Tibial nerve (tissue), 4 donors: Measurements from ENCODE around the gene KLF8.

ENCODE experiments used
- CTCF ChIP-seq, 5 experiments: fragments of 200-600 bp in 3 of 5; fragments of 450-650 bp in 2 of 5; sonication (generic) in 3 of 5; IDR thresholded peaks; one replicate each; pipeline ENCODE4 v1.5.1; 2016 to 2019; ENCODE audit warnings: antibody characterized with exemption in 5 of 5, mild to moderate bottlenecking in 3 of 5, moderate library complexity in 2 of 5
- EP300 ChIP-seq, 2 donors: sonication (generic); formaldehyde crosslinking; IDR thresholded peaks; one replicate each; pipeline ENCODE4 v1.6.1; 2017; ENCODE audit warnings: antibody characterized with exemption in 2 of 2, mild to moderate bottlenecking in 1 of 2

GRCh38 chrX:56278692-56279091 is 46.5 kb downstream of the KLF8 start:
- no peak for TF ChIP-seq CTCF (IDR thresholded peaks at IDR 0.05)
- no peak for TF ChIP-seq EP300 (IDR thresholded peaks at IDR 0.05)
